ENCODE data around the gene MPZL2.
"Not testable (repeated sequence)": the region's sequence is repeated elsewhere in the genome, so short reads cannot be mapped to it uniquely, and the experiment has no call there.

Gene MPZL2

GRCh38 chr11:118263695-118264568 lies at the start of gene MPZL2:
Gene MPZL2 (minus strand): TSS chr11:118264297. CDS start chr11:118264153, 144 bp downstream.
- DNase-seq (ENCODE audit: low read depth in 2 of 2): no peak

- no peak for DNase-seq (ENCODE audit: low read depth in 2 of 2)
Observed at GRCh38 chr11:118313242-118313641, 49.1 kb upstream of the MPZL2 start.

- no peak for DNase-seq (ENCODE audit: low read depth in 2 of 2)
Observed at GRCh38 chr11:118312328-118312727, 48.2 kb upstream of the MPZL2 start.

- DNase-seq (ENCODE audit: low read depth in 2 of 2): no peak
Observed at GRCh38 chr11:118311518-118311917, 47.4 kb upstream of the MPZL2 start.

- DNase-seq (ENCODE audit: low read depth in 2 of 2): no peak
Observed at GRCh38 chr11:118310781-118311485, 46.8 kb upstream of the MPZL2 start.

- no peak for DNase-seq (ENCODE audit: low read depth in 2 of 2)
Observed at GRCh38 chr11:118310271-118310670, 46.2 kb upstream of the MPZL2 start.

- not testable (repeated sequence) for DNase-seq (ENCODE audit: low read depth in 2 of 2)
Observed at GRCh38 chr11:118308995-118309528, 45.0 kb upstream of the MPZL2 start.

GRCh38 chr11:118306556-118306955 lies 42.5 kb upstream of the MPZL2 start:
- peak in 1 of 2 experiments; percentile 47 for DNase-seq (ENCODE audit: low read depth in 2 of 2)

GRCh38 chr11:118305726-118306125 lies 41.6 kb upstream of the MPZL2 start:
- DNase-seq (ENCODE audit: low read depth in 2 of 2): no peak

GRCh38 chr11:118304568-118305248 lies 40.6 kb upstream of the MPZL2 start, which contains the start of gene CD3E:
Gene CD3E (plus strand): TSS chr11:118304730. CDS start chr11:118304953, 223 bp downstream.
- DNase-seq (ENCODE audit: low read depth in 2 of 2): peak; percentile 55 to 59

- no peak for DNase-seq (ENCODE audit: low read depth in 2 of 2)
Observed at GRCh38 chr11:118304227-118304567, 40.1 kb upstream of the MPZL2 start.

- no peak for DNase-seq (ENCODE audit: low read depth in 2 of 2)
Observed at GRCh38 chr11:118301600-118302195, 37.6 kb upstream of the MPZL2 start.

- no peak for DNase-seq (ENCODE audit: low read depth in 2 of 2)
Observed at GRCh38 chr11:118295815-118296454, 31.8 kb upstream of the MPZL2 start.

- no peak for DNase-seq (ENCODE audit: low read depth in 2 of 2)
Observed at GRCh38 chr11:118295199-118295598, 31.1 kb upstream of the MPZL2 start.

- no peak for DNase-seq (ENCODE audit: low read depth in 2 of 2)
Observed at GRCh38 chr11:118294053-118294452, 30.0 kb upstream of the MPZL2 start.

- DNase-seq (ENCODE audit: low read depth in 2 of 2): no peak
Observed at GRCh38 chr11:118291477-118292135, 27.5 kb upstream of the MPZL2 start.

- DNase-seq (ENCODE audit: low read depth in 2 of 2): no peak
Observed at GRCh38 chr11:118290923-118291322, 26.8 kb upstream of the MPZL2 start.

- DNase-seq (ENCODE audit: low read depth in 2 of 2): no peak
Observed at GRCh38 chr11:118289401-118289800, 25.3 kb upstream of the MPZL2 start.

- no peak for DNase-seq (ENCODE audit: low read depth in 2 of 2)
Observed at GRCh38 chr11:118287006-118287405, 22.9 kb upstream of the MPZL2 start.

- DNase-seq (ENCODE audit: low read depth in 2 of 2): no peak
Observed at GRCh38 chr11:118286545-118286944, 22.4 kb upstream of the MPZL2 start.

Measured in stimulated activated CD4-positive, alpha-beta T cell treated with anti-CD3 and anti-CD28 coated beads, Interleukin-12 subunit alpha, Interleukin-12 subunit beta, amount 100 ng/mL, for 24 hours (primary cell).